Measurements from ENCODE around the gene HNRNPK. TPM values are rescaled to one million over a fixed set of nuclear protein-coding genes. Genes with fewer than 3 reads are reported as not detected.

HNRNPK gene
- total and polyA plus RNA-seq, 2 of the 13 experiments (the other 11 are each of a cell fraction or from before 2014, with no cell fraction given): 321 to 712 TPM

GRCh38 chr9:83986765-83987401, 6.9 kb upstream of the HNRNPK start (continued):
- TF ChIP-seq FOSL2 (CRISPR knock-in tag; IDR thresholded peaks at IDR 0.05): peak; percentile 93
- no peak for TF ChIP-seq KLF13 (CRISPR knock-in tag; IDR thresholded peaks at IDR 0.05)
- peak; percentile 66; the same call in 1 of the 2 replicates for TF ChIP-seq CHD4 (IDR thresholded peaks at IDR 0.05; ENCODE audit: borderline replicate concordance, low read length)
- peak; percentile 93 for TF ChIP-seq RXRB (CRISPR knock-in tag; IDR thresholded peaks at IDR 0.05; ENCODE audit: borderline replicate concordance)
- TF ChIP-seq RCOR2 (CRISPR knock-in tag; IDR thresholded peaks at IDR 0.05): peak; percentile 40
- no peak for TF ChIP-seq ZNF841 (CRISPR knock-in tag; IDR thresholded peaks at IDR 0.05; ENCODE audit: borderline replicate concordance)
- TF ChIP-seq GABPA (IDR thresholded peaks at IDR 0.05; ENCODE audit: low read depth, low read length): no peak
- TF ChIP-seq GABPA (CRISPR knock-in tag; IDR thresholded peaks at IDR 0.05; ENCODE audit: low read depth): 0 out of 2 replicates have a peak, but pooled peaks have one; percentile 4
- peak; percentile 90 for TF ChIP-seq PAXIP1 (CRISPR knock-in tag; conservative IDR thresholded peaks at IDR 0.05)
- no peak for TF ChIP-seq MLLT10 (CRISPR knock-in tag; IDR thresholded peaks at IDR 0.05)
- peak; percentile 45; the same call in 1 of the 2 replicates for TF ChIP-seq ZNF687 (CRISPR knock-in tag; IDR thresholded peaks at IDR 0.05)
- TF ChIP-seq ZMYM2 (CRISPR knock-in tag; IDR thresholded peaks at IDR 0.05): peak; percentile 70
- TF ChIP-seq SOX5 (CRISPR knock-in tag; IDR thresholded peaks at IDR 0.05; ENCODE audit: borderline replicate concordance): peak; percentile 75
- TF ChIP-seq KLF6 (CRISPR knock-in tag; IDR thresholded peaks at IDR 0.05): 0 out of 2 replicates have a peak, but pooled peaks have one; percentile 53
- TF ChIP-seq ZMAT3 (CRISPR knock-in tag; conservative IDR thresholded peaks at IDR 0.05): 0 out of 2 replicates have a peak, but pooled peaks have one; percentile 31
- peak; percentile 52; the same call in 1 of the 2 replicates for TF ChIP-seq ZNF770 (CRISPR knock-in tag; IDR thresholded peaks at IDR 0.05)
- TF ChIP-seq TARDBP (CRISPR knock-in tag; IDR thresholded peaks at IDR 0.05): peak; percentile 58; the same call in 1 of the 2 replicates

All from HepG2 (cell line).